Skin of body (tissue), 2 donors: Measurements from ENCODE around the gene ARHGAP25. TPM values are rescaled to one million over a fixed set of nuclear protein-coding genes. Genes with fewer than 3 reads are reported as not detected.

Experiments
- DNase-seq: peaks from one replicate; lab custom pipeline; 2025; lab: John Stamatoyannopoulos, UW
- total RNA-seq: library from RNA; depleted of rRNA; stranded (reverse); fragments of >200 nt; gene quantifications from one replicate; pipeline ENCODE4 v1.2.3, GENCODE V29; 2014

Gene ARHGAP25
- total RNA-seq, 1 donor from 2014 or later: 5.8 TPM

- no peak for DNase-seq
Observed at GRCh38 chr2:68860111-68860510, 125.5 kb downstream of the ARHGAP25 start.

- no peak for DNase-seq
Observed at GRCh38 chr2:68861330-68861729, 126.7 kb downstream of the ARHGAP25 start.

- DNase-seq: no peak
Observed at GRCh38 chr2:68862889-68863288, 128.3 kb downstream of the ARHGAP25 start.

GRCh38 chr2:68863996-68864395 is 129.4 kb downstream of the ARHGAP25 start:
- DNase-seq: no peak

GRCh38 chr2:68865108-68865507 is 130.5 kb downstream of the ARHGAP25 start:
- no peak for DNase-seq

- peak; percentile 5 for DNase-seq
Observed at GRCh38 chr2:68870215-68870614, 135.6 kb downstream of the ARHGAP25 start.

- DNase-seq: no peak
Observed at GRCh38 chr2:68871159-68871764, 136.7 kb downstream of the ARHGAP25 start, which contains the start of gene BMP10. BMP10 (minus strand) TSS chr2:68871397; CDS start chr2:68871358, 39 bp downstream.

Other genes with a start within 250 kb of the ARHGAP25 start
- 0.10 TPM for gene PROKR1, start 91.2 kb upstream of the ARHGAP25 start, total RNA-seq
- not detected for gene BMP10, start 136.6 kb downstream of the ARHGAP25 start, total RNA-seq
- not detected for gene GKN2, start 218.1 kb downstream of the ARHGAP25 start, total RNA-seq
- not detected for gene GKN1, start 239.8 kb downstream of the ARHGAP25 start, total RNA-seq